Breast epithelium (tissue), 4 donors: ENCODE data around the gene NEDD9. TPM values are rescaled to one million over a fixed set of nuclear protein-coding genes. Genes with fewer than 3 reads are reported as not detected.

Experiments
- DNase-seq, 2 donors: peaks; one replicate each; pipeline ENCODE4 v3.0.0-alpha.2; 2019; ENCODE audit warnings: low spot score in 2 of 2
- H3K27ac ChIP-seq, 2 donors: fragments of 200-600 bp; sonication (generic) in 1 of 2; one replicate each; pipeline ENCODE4 v1.5.1; 2016 to 2019; ENCODE audit warnings: mild to moderate bottlenecking in 1 of 2
- H3K27me3 ChIP-seq, 2 donors: fragments of 200-600 bp; sonication (generic) in 1 of 2; one replicate each; pipeline versions ENCODE4 v1.5.1 to v1.6.0; 2017 to 2019; ENCODE audit warnings: control low read depth in 1 of 2, mild to moderate bottlenecking in 1 of 2
- H3K36me3 ChIP-seq: fragments of 200-600 bp; one replicate; pipeline ENCODE4 v1.5.1; 2019
- H3K4me1 ChIP-seq, 2 donors: fragments of 200-600 bp; sonication (generic); one replicate each; pipeline ENCODE4 v1.5.1; 2016 to 2019; ENCODE audit warnings: control low read depth in 1 of 2
- H3K4me3 ChIP-seq, 3 donors: fragments of 200-600 bp; sonication (generic); 1 replicate in 2 of 3; 2 replicates in 1 of 3; pipeline ENCODE4 v1.5.1; 2016 to 2019; ENCODE audit warnings: mild to moderate bottlenecking in 3 of 3, moderate library complexity in 2 of 3
- H3K9me3 ChIP-seq, 2 donors: fragments of 200-600 bp; sonication (generic) in 1 of 2; one replicate each; pipeline ENCODE4 v1.5.1; 2016 to 2019; ENCODE audit warnings: control low read depth in 1 of 2
- CTCF ChIP-seq, 3 donors: fragments of 450-650 bp; IDR thresholded peaks; one replicate each; pipeline ENCODE4 v1.5.1; 2016 to 2017; ENCODE audit warnings: antibody characterized with exemption in 3 of 3, mild to moderate bottlenecking in 3 of 3, moderate library complexity in 3 of 3
- POLR2A ChIP-seq: fragments of 450-650 bp; IDR thresholded peaks from one replicate; pipeline ENCODE4 v1.6.1; 2016; ENCODE audit warnings: antibody characterized with exemption, mild to moderate bottlenecking, moderate library complexity
- POLR2AphosphoS5 ChIP-seq, 3 donors: sonication (generic); formaldehyde crosslinking; IDR thresholded peaks; one replicate each; pipeline ENCODE4 v1.6.1; 2017; ENCODE audit warnings: antibody characterized with exemption in 3 of 3
- intact Hi-C: fragments of 100-400 bp; cut with DNase I; formaldehyde crosslinking; loops from one replicate; pipeline ENCODE4 v1.15.1; 2023; ENCODE audit warnings: low total_unique reads
- total RNA-seq, 3 donors: library from RNA; depleted of rRNA; stranded (reverse); fragments of >200 nt; gene quantifications; one replicate each; pipeline ENCODE4 v1.1.0, GENCODE V29; 2016

Gene NEDD9
- total RNA-seq, 3 donors from 2014 or later: 41.4 to 108 (median 79.2) TPM

- Histone ChIP-seq H3K4me1 (peaks cover 0 to 31% of the 10 kb centered on the region in 2 donors), H3K36me3 (no peaks in the 10 kb centered on the region), H3K9me3 (no peaks in the 10 kb centered on the region), H3K27ac (peak overlapping the region; percentile 84 to 87), H3K4me3 (peak overlapping the region in 1 of 3 donors; percentile 3), H3K27me3 (no peaks in the 10 kb centered on the region)
- intact Hi-C loops: no loop called here
- TF ChIP-seq POLR2A (no peak), POLR2AphosphoS5 (IDR thresholded peaks at IDR 0.05) (peak; percentile 30 to 72 (median 57))
- DNase-seq: peak in 1 of 2 donors; percentile 65
Measured at GRCh38 chr6:11218538-11219399, 13.7 kb downstream of the NEDD9 start.

- no peaks in the 10 kb centered on the region for H3K36me3 ChIP-seq
- no peaks in the 10 kb centered on the region for H3K9me3 ChIP-seq
- DNase-seq: no peak
- no peak overlapping the region for H3K4me3 ChIP-seq
- no peaks in the 10 kb centered on the region for H3K27me3 ChIP-seq
- TF ChIP-seq POLR2A: no peak
- TF ChIP-seq POLR2AphosphoS5 (IDR thresholded peaks at IDR 0.05): no peak
- no peak for TF ChIP-seq CTCF (IDR thresholded peaks at IDR 0.05)
- peak overlapping the region; percentile 84 to 87 for H3K27ac ChIP-seq
- intact Hi-C loops: no loop called here
- H3K4me1 ChIP-seq: peaks cover 3 to 30% of the 10 kb centered on the region in 2 donors
Measured at GRCh38 chr6:11218102-11218442, 14.4 kb downstream of the NEDD9 start.

GRCh38 chr6:11217360-11218101 lies 14.9 kb downstream of the NEDD9 start:
- Histone ChIP-seq H3K36me3 (no peaks in the 10 kb centered on the region), H3K27me3 (no peaks in the 10 kb centered on the region), H3K9me3 (no peaks in the 10 kb centered on the region), H3K27ac (peak overlapping the region; percentile 82 to 84), H3K4me3 (no peak overlapping the region), H3K4me1 (peaks cover 6 to 25% of the 10 kb centered on the region in 2 donors)
- intact Hi-C loops: no loop called here
- DNase-seq: no peak
- TF ChIP-seq POLR2AphosphoS5 (IDR thresholded peaks at IDR 0.05) (peak in 1 of 3 donors; percentile 32), POLR2A (no peak), CTCF (IDR thresholded peaks at IDR 0.05) (no peak)

- H3K27me3 ChIP-seq: no peaks in the 10 kb centered on the region
- H3K36me3 ChIP-seq: no peaks in the 10 kb centered on the region
- peak overlapping the region in 1 of 3 donors; percentile 18 for H3K4me3 ChIP-seq
- peaks cover 6 to 29% of the 10 kb centered on the region in 2 donors for H3K4me1 ChIP-seq
- H3K9me3 ChIP-seq: no peaks in the 10 kb centered on the region
- DNase-seq: no peak
- H3K27ac ChIP-seq: peak overlapping the region; percentile 82 to 84
- TF ChIP-seq POLR2AphosphoS5 (IDR thresholded peaks at IDR 0.05): no peak
- TF ChIP-seq POLR2A: no peak
- TF ChIP-seq CTCF (IDR thresholded peaks at IDR 0.05): no peak
- intact Hi-C loops: no loop called here
Measured at GRCh38 chr6:11215773-11216172, 16.7 kb downstream of the NEDD9 start.

GRCh38 chr6:11214901-11215300 lies 17.6 kb downstream of the NEDD9 start:
- peak overlapping the region in 2 of 3 donors; percentile 1 to 6 for H3K4me3 ChIP-seq
- H3K4me1 ChIP-seq: peaks cover 6 to 32% of the 10 kb centered on the region in 2 donors
- no peaks in the 10 kb centered on the region for H3K27me3 ChIP-seq
- no peaks in the 10 kb centered on the region for H3K36me3 ChIP-seq
- no peak for TF ChIP-seq POLR2AphosphoS5 (IDR thresholded peaks at IDR 0.05)
- H3K9me3 ChIP-seq: no peaks in the 10 kb centered on the region
- H3K27ac ChIP-seq: peak overlapping the region; percentile 82 to 84
- peak in 1 of 2 donors; percentile 39 for DNase-seq
- intact Hi-C loops: no loop called here
